MCF 10A (cell line): ENCODE data around the gene HOOK1. TPM values are rescaled to one million over a fixed set of nuclear protein-coding genes. Genes with fewer than 3 reads are reported as not detected.
"Not testable (repeated sequence)": the region's sequence is repeated elsewhere in the genome, so short reads cannot be mapped to it uniquely, and the experiment has no call there.

Source experiments
- BruUV-seq: library from RNA; stranded (reverse); fragments of 400-500 nt; replicated peaks from 2 replicates; lab custom pipeline; 2021; lab: Mats Ljungman, UMichigan
- CTCF ChIA-PET: fragments of 300-600 bp; sonication (Branson Sonifier 250); formaldehyde crosslinking; extraction: SDS; loops from one replicate; lab custom pipeline; 2021; ENCODE audit warnings: antibody characterized with exemption, inconsistent platforms; lab: Yijun Ruan, JAX
- POLR2A ChIA-PET: fragments of 300-600, 350-650 bp; sonication (Branson Sonifier 250); formaldehyde crosslinking; extraction: SDS; loops from one replicate; lab custom pipeline; 2020; ENCODE audit warnings: antibody characterized with exemption, inconsistent platforms; lab: Yijun Ruan, JAX
- DNase-seq: peaks from one replicate; pipeline ENCODE4 v3.0.0-alpha.2; 2018; ENCODE audit not compliant: unreplicated experiment
- H3K27ac Mint-ChIP-seq: one replicate; pipeline ENCODE4 v1.8.0; 2022; ENCODE audit warnings: mild to moderate bottlenecking, low read depth, mixed read lengths; ENCODE audit not compliant: unreplicated experiment
- H3K27me3 Mint-ChIP-seq: one replicate; pipeline ENCODE4 v1.8.0; 2022; ENCODE audit warnings: mixed read lengths; ENCODE audit not compliant: insufficient read depth, unreplicated experiment
- H3K36me3 Mint-ChIP-seq: one replicate; pipeline ENCODE4 v1.8.0; 2022; ENCODE audit warnings: mild to moderate bottlenecking, moderate library complexity, mixed read lengths; ENCODE audit not compliant: insufficient read depth, unreplicated experiment
- H3K4me1 Mint-ChIP-seq: one replicate; pipeline ENCODE4 v1.8.0; 2022; ENCODE audit warnings: mixed read lengths; ENCODE audit not compliant: insufficient read depth, unreplicated experiment
- H3K4me3 Mint-ChIP-seq: one replicate; pipeline ENCODE4 v1.8.0; 2022; ENCODE audit warnings: mild to moderate bottlenecking, moderate library complexity, mixed read lengths; ENCODE audit not compliant: unreplicated experiment
- H3K9me3 Mint-ChIP-seq: one replicate; pipeline ENCODE4 v1.8.0; 2022; ENCODE audit warnings: mixed read lengths; ENCODE audit not compliant: unreplicated experiment
- intact Hi-C: fragments of 100-400 bp; cut with micrococcal nuclease; formaldehyde crosslinking; loops from 2 replicates; pipeline ENCODE4 v1.14.1; 2022
- total RNA-seq: library from RNA; stranded (reverse); gene quantifications from 2 replicates; pipeline ENCODE4 v1.2.3, GENCODE V29; 2022
- TF ChIP-seq, protein P1 (sequence below): fragments of 200-600 bp; IDR thresholded peaks from one replicate; pipeline ENCODE4 v1.8.0; 2022; ENCODE audit warnings: antibody characterized with exemption, mild to moderate bottlenecking; ENCODE audit not compliant: unreplicated experiment

The HOOK1 gene
- total RNA-seq, 1 experiment from 2014 or later = 25.0 TPM

DNA sequence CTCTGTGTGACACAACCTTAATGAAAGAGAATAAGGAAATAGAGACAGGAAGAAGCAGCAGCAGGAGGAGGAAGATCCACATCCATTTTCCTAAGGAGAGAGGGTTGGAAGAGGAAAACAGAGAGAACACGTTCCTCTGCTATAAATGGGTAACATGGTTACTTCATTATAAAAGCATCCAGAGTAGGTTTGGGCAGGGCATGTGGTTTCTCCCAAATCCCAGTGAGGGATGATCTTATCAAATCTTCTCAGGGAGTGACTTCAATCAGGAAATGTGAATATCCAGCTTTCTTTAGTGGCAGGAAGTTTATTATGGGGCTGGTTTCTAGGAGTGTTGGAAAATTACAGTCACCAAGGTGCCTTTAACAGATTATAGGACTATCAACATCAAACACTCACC lies 100.8 kb downstream of the HOOK1 start:
- Mint-ChIP-seq H3K4me3 (no peak overlapping the region), H3K27me3 (peaks cover 37% of the 10 kb centered on the region), H3K4me1 (peaks cover 6% of the 10 kb centered on the region), H3K27ac (no peak overlapping the region), H3K9me3 (no peaks in the 10 kb centered on the region), H3K36me3 (no peaks in the 10 kb centered on the region)
- POLR2A ChIA-PET = no interaction called here
- CTCF ChIA-PET = no interaction called here
- intact Hi-C loops = no loop called here
- TF ChIP-seq, protein P1, sequence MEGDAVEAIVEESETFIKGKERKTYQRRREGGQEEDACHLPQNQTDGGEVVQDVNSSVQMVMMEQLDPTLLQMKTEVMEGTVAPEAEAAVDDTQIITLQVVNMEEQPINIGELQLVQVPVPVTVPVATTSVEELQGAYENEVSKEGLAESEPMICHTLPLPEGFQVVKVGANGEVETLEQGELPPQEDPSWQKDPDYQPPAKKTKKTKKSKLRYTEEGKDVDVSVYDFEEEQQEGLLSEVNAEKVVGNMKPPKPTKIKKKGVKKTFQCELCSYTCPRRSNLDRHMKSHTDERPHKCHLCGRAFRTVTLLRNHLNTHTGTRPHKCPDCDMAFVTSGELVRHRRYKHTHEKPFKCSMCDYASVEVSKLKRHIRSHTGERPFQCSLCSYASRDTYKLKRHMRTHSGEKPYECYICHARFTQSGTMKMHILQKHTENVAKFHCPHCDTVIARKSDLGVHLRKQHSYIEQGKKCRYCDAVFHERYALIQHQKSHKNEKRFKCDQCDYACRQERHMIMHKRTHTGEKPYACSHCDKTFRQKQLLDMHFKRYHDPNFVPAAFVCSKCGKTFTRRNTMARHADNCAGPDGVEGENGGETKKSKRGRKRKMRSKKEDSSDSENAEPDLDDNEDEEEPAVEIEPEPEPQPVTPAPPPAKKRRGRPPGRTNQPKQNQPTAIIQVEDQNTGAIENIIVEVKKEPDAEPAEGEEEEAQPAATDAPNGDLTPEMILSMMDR = no peak
- no peak for DNase-seq
- no TSS peak for BruUV-seq

DNA sequence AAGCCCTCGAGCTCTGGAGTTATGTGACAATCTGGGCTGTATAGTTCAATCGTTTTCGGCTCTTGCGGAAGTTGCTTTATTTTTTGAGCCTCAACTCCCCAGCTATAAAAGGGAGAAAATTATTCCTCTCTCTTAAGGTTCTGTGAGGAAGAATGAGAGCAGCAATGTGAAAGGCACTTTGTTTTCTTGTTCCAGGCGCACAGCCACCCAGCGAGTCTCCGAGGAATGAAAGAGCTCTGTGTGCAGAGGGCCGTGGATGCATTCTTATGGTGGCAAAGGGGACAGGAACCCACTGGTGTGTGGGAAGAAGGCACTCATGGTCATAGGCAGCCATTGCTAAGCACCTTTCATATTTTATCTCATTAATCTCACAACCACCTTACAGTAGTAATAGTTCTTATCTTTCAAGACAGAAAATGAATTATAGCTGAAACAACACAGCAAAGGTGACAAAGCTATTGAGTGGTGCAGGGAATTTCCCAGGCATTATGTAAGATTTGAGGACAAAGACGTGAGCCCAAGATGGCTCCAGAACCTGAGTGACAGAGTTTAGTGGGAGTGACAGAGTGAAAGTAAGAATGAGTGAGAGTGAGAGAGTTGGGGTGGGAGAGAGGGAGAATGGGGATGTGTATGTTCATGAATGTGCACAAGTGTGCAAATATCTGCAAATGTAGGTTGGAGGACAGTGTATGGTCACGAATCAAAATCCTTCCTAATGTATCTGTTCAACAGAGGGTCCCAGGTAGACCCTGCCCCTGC lies 102.5 kb downstream of the HOOK1 start:
- H3K27ac Mint-ChIP-seq = no peak overlapping the region
- no peak for DNase-seq

GRCh38 chr1:59917785-59918180 lies 103.0 kb downstream of the HOOK1 start:
- no peaks in the 10 kb centered on the region for H3K9me3 Mint-ChIP-seq
- no peak overlapping the region for H3K4me3 Mint-ChIP-seq
- no TSS peak for BruUV-seq
- intact Hi-C loops = no loop called here
- TF ChIP-seq, protein P1 = no peak
- H3K36me3 Mint-ChIP-seq = no peaks in the 10 kb centered on the region
- CTCF ChIA-PET = interaction anchor here (0.7 to 1.6 kb wide), 4 partner anchors 14 to 51 kb away, joined by 3 to 4 read pairs (median 3); no protein-coding TSS in a partner anchor
- peaks cover 6% of the 10 kb centered on the region for H3K4me1 Mint-ChIP-seq
- no peak overlapping the region for H3K27ac Mint-ChIP-seq
- no peak for DNase-seq
- POLR2A ChIA-PET = interaction anchor here (0.5 kb wide), 1 partner anchor 304 kb away, joined by 3 read pairs; no protein-coding TSS in a partner anchor
- peaks cover 46% of the 10 kb centered on the region for H3K27me3 Mint-ChIP-seq

More for the DNA sequence above, 102.5 kb downstream of the HOOK1 start:
- Mint-ChIP-seq H3K4me1 (peaks cover 6% of the 10 kb centered on the region), H3K27me3 (peaks cover 46% of the 10 kb centered on the region), H3K9me3 (no peaks in the 10 kb centered on the region), H3K4me3 (no peak overlapping the region), H3K36me3 (no peaks in the 10 kb centered on the region)
- POLR2A ChIA-PET = interaction anchor here (0.5 kb wide), 1 partner anchor 305 kb away, joined by 3 read pairs; no protein-coding TSS in a partner anchor
- no TSS peak for BruUV-seq
- TF ChIP-seq, protein P1 = no peak
- CTCF ChIA-PET = interaction anchor here (0.5 to 1.6 kb wide), 5 partner anchors 14 to 930 kb away, joined by 3 to 4 read pairs (median 3); no protein-coding TSS in a partner anchor
- intact Hi-C loops = no loop called here

GRCh38 chr1:59919746-59920145 lies 105.0 kb downstream of the HOOK1 start:
- CTCF ChIA-PET = interaction anchor here (0.5 to 1.1 kb wide), 4 partner anchors 41 to 911 kb away, joined by 3 read pairs; no protein-coding TSS in a partner anchor
- peaks cover 6% of the 10 kb centered on the region for H3K4me1 Mint-ChIP-seq

GRCh38 chr1:59921258-59921899 lies 106.6 kb downstream of the HOOK1 start:
- H3K27ac Mint-ChIP-seq, POLR2A ChIA-PET, DNase-seq, H3K36me3 Mint-ChIP-seq, BruUV-seq, H3K4me1 Mint-ChIP-seq, CTCF ChIA-PET, intact Hi-C loops, H3K9me3 Mint-ChIP-seq, H3K4me3 Mint-ChIP-seq: not testable (repeated sequence)
- peaks cover 58% of the 10 kb centered on the region for H3K27me3 Mint-ChIP-seq

More at GRCh38 chr1:59919746-59920145, 105.0 kb downstream of the HOOK1 start:
- H3K4me3 Mint-ChIP-seq = no peak overlapping the region
- H3K36me3 Mint-ChIP-seq = no peaks in the 10 kb centered on the region
- peaks cover 58% of the 10 kb centered on the region for H3K27me3 Mint-ChIP-seq
- intact Hi-C loops = no loop called here
- TF ChIP-seq, protein P1 = no peak
- no peak for DNase-seq
- POLR2A ChIA-PET = interaction anchor here (0.5 kb wide), 1 partner anchor 10 kb away, joined by 3 read pairs; no protein-coding TSS in a partner anchor
- BruUV-seq = no TSS peak
- H3K9me3 Mint-ChIP-seq = peaks cover 8% of the 10 kb centered on the region
- H3K27ac Mint-ChIP-seq = no peak overlapping the region
